ENCODE data around the gene ANO2.

Gene ANO2

DNA sequence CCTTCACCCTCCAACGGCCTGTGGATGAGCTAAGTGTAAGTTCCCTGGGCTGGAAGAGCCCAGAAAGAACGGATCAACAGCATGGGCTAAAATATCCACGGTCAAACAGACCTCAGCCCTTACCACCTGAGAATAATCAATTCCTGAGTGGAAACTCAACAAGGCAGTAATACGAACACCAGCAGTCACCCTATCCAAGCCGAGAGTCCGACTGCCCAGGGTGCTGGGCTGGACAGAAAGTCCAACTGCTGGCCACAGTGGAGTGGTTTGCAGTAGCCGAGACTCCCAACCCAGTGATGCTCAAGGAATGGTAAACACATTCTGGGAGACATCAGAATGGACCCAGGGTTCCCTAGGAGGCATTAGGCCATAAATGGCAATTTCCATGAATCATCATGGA lies 36.8 kb downstream of the ANO2 start:
- no peaks in the 10 kb centered on the region for H3K27me3 ChIP-seq (ENCODE audit: control insufficient read depth, insufficient read depth, low read length)
- whole genome bisulfite sequencing (ENCODE audit: insufficient coverage, insufficient read length) = no CpG with 5 or more reads among the region's 7 CpGs
- DNase-seq (ENCODE audit: low read depth, low spot score) = no peak
- H3K36me3 ChIP-seq (ENCODE audit: control insufficient read depth, insufficient read depth, low read length) = no peaks in the 10 kb centered on the region
- H3K9me3 ChIP-seq (ENCODE audit: control insufficient read depth, insufficient read depth, low read length) = no peaks in the 10 kb centered on the region
- H3K4me3 ChIP-seq (ENCODE audit: low read length) = no peak overlapping the region
- no peak overlapping the region for H3K27ac ChIP-seq (ENCODE audit: low read length)
- H3K4me1 ChIP-seq (ENCODE audit: control insufficient read depth, insufficient read depth, low read length) = peaks cover 1% of the 10 kb centered on the region; the same call in 1 of the 2 replicates

DNA sequence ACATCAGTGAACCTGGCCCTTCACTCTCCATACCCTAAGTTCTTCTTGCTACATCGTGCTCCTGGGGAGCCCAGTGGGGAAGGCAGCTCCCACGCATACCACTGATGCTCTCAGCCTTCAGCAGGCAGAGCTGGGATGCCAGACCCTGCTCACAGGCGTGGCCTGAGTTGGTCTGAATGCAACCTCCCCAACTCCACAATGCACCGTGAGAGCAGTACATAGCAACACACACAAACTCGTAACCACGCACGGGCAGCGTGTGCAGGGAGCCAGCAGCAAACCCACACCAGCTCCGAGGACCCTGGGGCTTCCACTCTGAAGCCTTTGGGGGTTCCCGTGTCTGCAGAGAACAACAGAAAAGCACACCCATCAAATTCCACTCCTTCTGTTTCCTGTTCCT lies 37.3 kb downstream of the ANO2 start:
- H3K27me3 ChIP-seq (ENCODE audit: control insufficient read depth, insufficient read depth, low read length) = no peaks in the 10 kb centered on the region
- H3K27ac ChIP-seq (ENCODE audit: low read length) = no peak overlapping the region
- H3K9me3 ChIP-seq (ENCODE audit: control insufficient read depth, insufficient read depth, low read length) = no peaks in the 10 kb centered on the region
- no peak for DNase-seq (ENCODE audit: low read depth, low spot score)
- WGBS (ENCODE audit: insufficient coverage, insufficient read length) = no CpG with 5 or more reads among the region's 10 CpGs
- H3K36me3 ChIP-seq (ENCODE audit: control insufficient read depth, insufficient read depth, low read length) = no peaks in the 10 kb centered on the region
- peaks cover 1% of the 10 kb centered on the region; the same call in 1 of the 2 replicates for H3K4me1 ChIP-seq (ENCODE audit: control insufficient read depth, insufficient read depth, low read length)
- no peak overlapping the region for H3K4me3 ChIP-seq (ENCODE audit: low read length)

DNA sequence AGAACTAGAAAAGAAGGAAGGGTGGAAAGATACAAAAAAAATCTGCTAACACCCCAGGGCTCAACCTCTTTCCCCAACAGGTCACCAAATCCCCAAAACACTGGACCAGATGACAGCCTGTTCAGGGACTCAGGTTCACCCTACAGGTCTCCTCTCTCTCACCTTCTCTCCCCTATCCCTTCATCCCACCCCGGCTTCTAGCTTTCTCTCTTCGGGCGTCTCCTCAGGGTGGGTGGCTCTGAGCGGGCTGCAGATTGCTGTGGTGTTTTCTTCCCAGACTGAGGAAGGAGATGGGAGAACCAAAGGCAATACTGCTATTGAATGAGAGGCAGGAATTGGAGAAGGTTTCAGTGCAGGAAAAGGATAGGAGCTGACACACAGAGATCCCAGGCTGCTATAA lies 39.3 kb downstream of the ANO2 start:
- Histone ChIP-seq H3K27ac (ENCODE audit: low read length) (no peak overlapping the region), H3K4me1 (ENCODE audit: control insufficient read depth, insufficient read depth, low read length) (peaks cover 1% of the 10 kb centered on the region; the same call in 1 of the 2 replicates), H3K4me3 (ENCODE audit: low read length) (no peak overlapping the region), H3K27me3 (ENCODE audit: control insufficient read depth, insufficient read depth, low read length) (no peaks in the 10 kb centered on the region), H3K36me3 (ENCODE audit: control insufficient read depth, insufficient read depth, low read length) (no peaks in the 10 kb centered on the region), H3K9me3 (ENCODE audit: control insufficient read depth, insufficient read depth, low read length) (no peaks in the 10 kb centered on the region)
- no peak for DNase-seq (ENCODE audit: low read depth, low spot score)
- WGBS (ENCODE audit: insufficient coverage, insufficient read length) = no CpG with 5 or more reads among the region's 4 CpGs

DNA sequence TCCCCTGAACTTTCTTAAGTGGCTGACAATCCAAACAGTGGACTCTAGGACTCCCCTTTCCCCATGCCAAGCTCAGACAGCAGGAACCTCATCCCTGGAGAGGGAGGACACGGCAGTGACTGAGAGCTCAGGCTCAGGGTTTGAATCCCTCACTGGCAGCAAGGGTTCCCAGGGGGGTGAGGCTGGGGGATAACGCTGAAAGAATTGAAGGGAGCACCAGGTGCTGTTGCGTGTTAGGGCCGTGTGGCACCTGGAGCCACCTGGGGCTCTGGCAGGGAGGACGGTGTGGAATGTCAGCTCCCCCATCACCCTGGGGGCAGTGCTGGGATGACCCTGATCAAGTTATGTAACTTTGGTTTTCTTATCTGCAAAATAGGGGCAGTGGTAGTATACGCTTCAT lies 40.1 kb downstream of the ANO2 start:
- WGBS (ENCODE audit: insufficient coverage, insufficient read length) = no CpG with 5 or more reads among the region's 6 CpGs
- Histone ChIP-seq H3K36me3 (ENCODE audit: control insufficient read depth, insufficient read depth, low read length) (no peaks in the 10 kb centered on the region), H3K4me1 (ENCODE audit: control insufficient read depth, insufficient read depth, low read length) (peaks cover 1% of the 10 kb centered on the region; the same call in 1 of the 2 replicates), H3K4me3 (ENCODE audit: low read length) (no peak overlapping the region), H3K9me3 (ENCODE audit: control insufficient read depth, insufficient read depth, low read length) (no peaks in the 10 kb centered on the region), H3K27ac (ENCODE audit: low read length) (no peak overlapping the region), H3K27me3 (ENCODE audit: control insufficient read depth, insufficient read depth, low read length) (no peaks in the 10 kb centered on the region)
- no peak for DNase-seq (ENCODE audit: low read depth, low spot score)

DNA sequence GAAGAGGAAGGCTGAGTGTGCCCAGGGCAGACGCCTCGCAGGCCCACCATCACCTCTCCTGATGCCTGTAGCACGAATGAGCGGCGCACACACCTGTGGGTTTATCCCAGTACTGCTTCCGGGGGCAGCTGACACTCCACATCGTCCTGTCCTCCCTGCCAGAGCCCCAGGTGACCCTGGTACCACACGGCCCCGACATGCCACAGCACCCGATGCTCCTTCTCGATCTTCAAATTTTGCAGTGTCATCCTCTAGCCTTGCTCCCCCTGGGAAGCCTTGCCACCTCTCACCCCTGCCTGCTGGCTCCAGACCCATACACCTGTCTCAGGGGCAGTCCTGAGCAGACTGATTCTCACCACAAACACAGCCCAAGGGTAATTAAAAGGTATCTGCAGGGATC lies 40.6 kb downstream of the ANO2 start:
- DNase-seq (ENCODE audit: low read depth, low spot score) = no peak
- Histone ChIP-seq H3K27me3 (ENCODE audit: control insufficient read depth, insufficient read depth, low read length) (no peaks in the 10 kb centered on the region), H3K36me3 (ENCODE audit: control insufficient read depth, insufficient read depth, low read length) (no peaks in the 10 kb centered on the region), H3K4me1 (ENCODE audit: control insufficient read depth, insufficient read depth, low read length) (peaks cover 1% of the 10 kb centered on the region; the same call in 1 of the 2 replicates), H3K9me3 (ENCODE audit: control insufficient read depth, insufficient read depth, low read length) (no peaks in the 10 kb centered on the region), H3K27ac (ENCODE audit: low read length) (no peak overlapping the region), H3K4me3 (ENCODE audit: low read length) (no peak overlapping the region)
- no CpG with 5 or more reads among the region's 11 CpGs for WGBS (ENCODE audit: insufficient coverage, insufficient read length)

DNA sequence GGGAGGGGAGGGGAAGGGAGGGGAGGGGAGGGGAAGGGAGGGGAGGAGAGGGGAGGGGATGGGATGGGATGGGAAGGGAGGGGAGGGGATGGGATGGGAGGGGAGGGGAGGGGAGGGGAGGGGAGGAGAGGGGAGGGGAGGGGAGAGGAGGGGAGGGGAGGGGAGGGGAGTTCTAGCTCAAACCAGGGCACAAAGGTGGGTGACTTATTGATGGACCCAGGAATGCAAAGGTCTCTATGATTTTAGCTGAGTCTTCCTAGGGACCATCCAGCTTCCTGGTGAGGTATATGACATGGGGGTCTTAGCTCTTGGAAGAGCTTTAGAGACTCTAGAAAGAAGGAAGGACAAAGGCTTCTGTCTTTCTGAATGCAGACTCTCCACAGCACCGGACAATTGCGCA lies 42.3 kb downstream of the ANO2 start:
- no peaks in the 10 kb centered on the region for H3K9me3 ChIP-seq (ENCODE audit: control insufficient read depth, insufficient read depth, low read length)
- H3K36me3 ChIP-seq (ENCODE audit: control insufficient read depth, insufficient read depth, low read length) = no peaks in the 10 kb centered on the region
- no peak overlapping the region for H3K4me3 ChIP-seq (ENCODE audit: low read length)
- peaks cover 1% of the 10 kb centered on the region; the same call in 1 of the 2 replicates for H3K4me1 ChIP-seq (ENCODE audit: control insufficient read depth, insufficient read depth, low read length)
- H3K27ac ChIP-seq (ENCODE audit: low read length) = no peak overlapping the region
- DNase-seq (ENCODE audit: low read depth, low spot score) = no peak
- no peaks in the 10 kb centered on the region for H3K27me3 ChIP-seq (ENCODE audit: control insufficient read depth, insufficient read depth, low read length)
- no CpG with 5 or more reads among the region's 2 CpGs for WGBS (ENCODE audit: insufficient coverage, insufficient read length)

DNA sequence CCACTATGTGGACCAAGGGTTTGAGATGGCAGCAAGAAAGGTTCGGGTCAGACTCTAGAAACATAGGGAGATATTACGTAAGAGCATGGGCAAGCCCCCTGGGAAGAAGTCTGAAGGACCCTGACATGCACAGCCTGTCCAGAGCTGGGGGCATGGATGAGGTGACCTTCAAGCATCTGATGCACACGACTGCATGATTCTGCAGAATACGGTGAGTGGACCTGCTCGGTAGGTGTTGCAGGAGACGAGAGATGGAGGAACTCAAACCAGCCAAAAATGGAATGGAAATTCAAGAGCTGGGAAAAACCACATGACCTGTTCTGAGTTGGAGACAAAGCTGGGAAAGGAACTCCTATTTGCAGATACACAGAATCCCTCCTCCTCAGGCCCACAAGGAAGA lies 43.6 kb downstream of the ANO2 start:
- H3K36me3 ChIP-seq (ENCODE audit: control insufficient read depth, insufficient read depth, low read length) = no peaks in the 10 kb centered on the region
- H3K4me3 ChIP-seq (ENCODE audit: low read length) = no peak overlapping the region
- no peaks in the 10 kb centered on the region for H3K9me3 ChIP-seq (ENCODE audit: control insufficient read depth, insufficient read depth, low read length)
- no peaks in the 10 kb centered on the region for H3K27me3 ChIP-seq (ENCODE audit: control insufficient read depth, insufficient read depth, low read length)
- no peak overlapping the region for H3K27ac ChIP-seq (ENCODE audit: low read length)
- H3K4me1 ChIP-seq (ENCODE audit: control insufficient read depth, insufficient read depth, low read length) = peaks cover 1% of the 10 kb centered on the region; the same call in 1 of the 2 replicates
- no peak for DNase-seq (ENCODE audit: low read depth, low spot score)
- WGBS (ENCODE audit: insufficient coverage, insufficient read length) = no CpG with 5 or more reads among the region's 6 CpGs

DNA sequence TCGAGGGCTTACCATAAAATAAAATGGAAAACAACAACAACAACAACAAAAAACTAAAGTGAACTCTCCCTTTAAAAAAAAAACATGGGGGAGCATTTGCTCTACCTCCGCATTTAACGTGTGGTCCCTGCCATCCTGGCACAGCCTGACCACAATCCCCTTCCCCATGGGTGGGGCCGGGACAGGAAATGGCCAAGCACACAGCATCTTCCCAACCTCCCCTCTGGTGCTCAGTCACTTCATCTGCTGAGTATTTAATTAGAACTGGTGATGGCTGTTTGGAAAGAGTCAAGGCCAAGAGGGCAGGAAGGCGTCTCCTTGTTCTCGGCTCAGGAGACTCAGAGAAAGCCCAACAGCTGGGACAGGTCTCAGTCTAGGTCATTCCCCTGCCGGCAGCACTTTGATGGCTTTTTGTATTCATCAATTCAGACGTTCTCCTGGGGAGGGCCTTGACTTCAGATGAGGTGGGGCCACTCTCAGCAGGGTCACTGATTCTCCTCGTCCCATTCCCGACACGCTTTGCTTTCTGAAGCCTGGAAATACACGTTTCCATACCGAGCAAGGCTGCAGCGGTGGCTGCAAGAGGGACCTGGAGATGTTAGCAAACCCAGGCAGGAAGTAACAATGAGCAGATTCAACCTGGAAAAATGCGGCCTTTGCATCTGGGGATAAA lies 44.4 kb downstream of the ANO2 start:
- H3K27me3 ChIP-seq (ENCODE audit: control insufficient read depth, insufficient read depth, low read length) = no peaks in the 10 kb centered on the region
- H3K4me1 ChIP-seq (ENCODE audit: control insufficient read depth, insufficient read depth, low read length) = peaks cover 1% of the 10 kb centered on the region; the same call in 1 of the 2 replicates
- DNase-seq (ENCODE audit: low read depth, low spot score) = no peak
- no peaks in the 10 kb centered on the region for H3K9me3 ChIP-seq (ENCODE audit: control insufficient read depth, insufficient read depth, low read length)
- no peak overlapping the region for H3K4me3 ChIP-seq (ENCODE audit: low read length)
- no peak overlapping the region for H3K27ac ChIP-seq (ENCODE audit: low read length)
- no CpG with 5 or more reads among the region's 15 CpGs for WGBS (ENCODE audit: insufficient coverage, insufficient read length)
- no peaks in the 10 kb centered on the region for H3K36me3 ChIP-seq (ENCODE audit: control insufficient read depth, insufficient read depth, low read length)

DNA sequence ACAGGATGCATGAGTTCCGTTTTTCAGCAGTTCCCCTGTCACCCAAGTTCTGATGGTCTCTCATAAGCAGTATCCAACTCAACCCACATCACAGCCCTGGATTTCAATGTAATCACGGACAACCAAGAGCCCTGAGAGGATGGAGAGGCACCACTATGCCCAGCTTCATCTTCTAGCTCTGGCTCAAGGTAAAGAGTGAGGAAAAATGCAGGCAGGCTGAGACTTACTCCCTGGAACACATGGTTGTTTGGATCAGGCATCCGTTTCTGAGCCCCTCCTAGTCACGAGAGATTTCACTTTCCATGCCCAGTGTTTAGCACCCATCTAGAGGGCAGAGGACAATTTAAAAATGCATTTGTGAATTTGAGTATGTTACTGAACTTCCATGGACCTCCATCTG lies 45.0 kb downstream of the ANO2 start:
- Histone ChIP-seq H3K36me3 (ENCODE audit: control insufficient read depth, insufficient read depth, low read length) (no peaks in the 10 kb centered on the region), H3K27me3 (ENCODE audit: control insufficient read depth, insufficient read depth, low read length) (no peaks in the 10 kb centered on the region), H3K4me3 (ENCODE audit: low read length) (no peak overlapping the region), H3K9me3 (ENCODE audit: control insufficient read depth, insufficient read depth, low read length) (no peaks in the 10 kb centered on the region), H3K27ac (ENCODE audit: low read length) (no peak overlapping the region), H3K4me1 (ENCODE audit: control insufficient read depth, insufficient read depth, low read length) (peaks cover 1% of the 10 kb centered on the region; the same call in 1 of the 2 replicates)
- DNase-seq (ENCODE audit: low read depth, low spot score) = no peak
- WGBS (ENCODE audit: insufficient coverage, insufficient read length) = no CpG with 5 or more reads among the region's 4 CpGs

DNA sequence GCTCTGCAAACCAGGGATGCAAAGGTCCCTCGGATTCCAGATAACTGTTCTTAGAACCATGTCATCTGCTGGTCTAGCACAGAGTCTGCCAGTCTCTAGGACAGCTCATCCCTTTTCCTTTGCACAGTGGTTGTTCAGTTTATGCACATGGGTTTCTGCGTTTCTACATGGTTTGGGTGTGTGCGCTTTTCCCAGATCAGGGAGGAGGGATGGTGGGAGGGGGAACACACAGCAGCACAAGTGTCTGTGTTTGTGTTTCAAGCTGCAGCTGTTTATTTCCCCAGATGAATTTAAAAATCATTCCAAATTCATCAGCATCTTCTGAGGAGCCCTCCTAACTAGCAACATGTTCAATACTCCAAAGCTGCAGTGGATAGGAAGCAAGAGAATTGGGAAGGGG lies 45.4 kb downstream of the ANO2 start:
- Histone ChIP-seq H3K27ac (ENCODE audit: low read length) (no peak overlapping the region), H3K36me3 (ENCODE audit: control insufficient read depth, insufficient read depth, low read length) (no peaks in the 10 kb centered on the region), H3K4me3 (ENCODE audit: low read length) (no peak overlapping the region), H3K27me3 (ENCODE audit: control insufficient read depth, insufficient read depth, low read length) (no peaks in the 10 kb centered on the region), H3K9me3 (ENCODE audit: control insufficient read depth, insufficient read depth, low read length) (no peaks in the 10 kb centered on the region), H3K4me1 (ENCODE audit: control insufficient read depth, insufficient read depth, low read length) (no peaks in the 10 kb centered on the region)
- WGBS (ENCODE audit: insufficient coverage, insufficient read length) = no CpG with 5 or more reads among the region's 3 CpGs
- DNase-seq (ENCODE audit: low read depth, low spot score) = no peak

DNA sequence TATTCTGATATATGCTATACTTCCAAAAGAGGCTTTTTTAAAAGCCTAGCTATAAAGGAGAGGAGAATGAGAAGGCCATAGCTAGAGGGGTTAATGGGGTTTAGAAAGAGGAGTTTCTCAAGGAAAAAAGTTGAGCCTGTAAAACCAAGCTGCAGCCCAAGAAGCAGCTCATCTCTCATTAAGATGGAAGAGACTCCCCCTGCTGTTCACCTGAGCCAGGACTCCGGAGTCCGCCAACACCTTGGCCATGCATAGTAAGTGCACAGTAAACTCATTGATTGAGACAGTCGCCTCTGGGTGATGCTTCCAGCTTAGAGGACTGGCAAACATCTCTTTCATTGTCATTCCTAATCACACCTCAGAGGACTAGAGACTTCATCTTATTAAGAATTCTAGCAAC lies 46.2 kb downstream of the ANO2 start:
- no peaks in the 10 kb centered on the region for H3K27me3 ChIP-seq (ENCODE audit: control insufficient read depth, insufficient read depth, low read length)
- no peaks in the 10 kb centered on the region for H3K4me1 ChIP-seq (ENCODE audit: control insufficient read depth, insufficient read depth, low read length)
- no CpG with 5 or more reads among the region's 3 CpGs for WGBS (ENCODE audit: insufficient coverage, insufficient read length)
- DNase-seq (ENCODE audit: low read depth, low spot score) = no peak
- H3K9me3 ChIP-seq (ENCODE audit: control insufficient read depth, insufficient read depth, low read length) = no peaks in the 10 kb centered on the region
- H3K36me3 ChIP-seq (ENCODE audit: control insufficient read depth, insufficient read depth, low read length) = no peaks in the 10 kb centered on the region
- no peak overlapping the region for H3K4me3 ChIP-seq (ENCODE audit: low read length)
- H3K27ac ChIP-seq (ENCODE audit: low read length) = no peak overlapping the region
